A549 (cell line): ENCODE measurements around the gene AP1M1. TPM values are rescaled to one million over a fixed set of nuclear protein-coding genes. Genes with fewer than 3 reads are reported as not detected.

Experiments used
- ATAC-seq, 2 experiments: fragments of 200-7000 bp in 1 of 2; fragments of >200 bp in 1 of 2; cut with Nextera tagmentation in 1 of 2; cut with Tn5 transposase in 1 of 2; 3 replicates each; pipeline versions ENCODE4 v1.8.0 to v1.9.1; 2018 to 2020; ENCODE audit warnings: mild to moderate bottlenecking in 1 of 2, moderate library complexity in 1 of 2
- CTCF ChIA-PET: fragments of 300-600 bp; sonication (Branson Sonifier 250); formaldehyde crosslinking; extraction: SDS; loops from one replicate; lab custom pipeline; 2021; ENCODE audit warnings: antibody characterized with exemption, inconsistent platforms; lab: Yijun Ruan, JAX
- POLR2A ChIA-PET: fragments of 350-600 bp; formaldehyde crosslinking; extraction: SDS; loops from one replicate; lab custom pipeline; 2021; ENCODE audit warnings: antibody characterized with exemption, inconsistent platforms; lab: Yijun Ruan, JAX
- DNase-seq, 2 experiments: peaks; one replicate each; pipeline versions ENCODE4 v3.0.0 to v3.0.0-alpha.2; 2011 to 2016; ENCODE audit warnings: low read depth in 1 of 2, low spot score in 1 of 2
- FAIRE-seq: peaks from 2 replicates; lab custom pipeline; 2011; peaks lifted over from hg19 to GRCh38; lab: Jason Lieb, UNC
- H3K27ac ChIP-seq, 2 experiments: fragments of >200 bp; sonication (Bioruptor Twin); formaldehyde crosslinking; 3 replicates each; pipeline ENCODE4 v1.5.1; 2016 to 2017
- H3K4me1 ChIP-seq: fragments of >200 bp; sonication (Bioruptor Twin); formaldehyde crosslinking; 3 replicates; pipeline ENCODE4 v1.6.1; 2016
- H3K4me2 ChIP-seq: fragments of >200 bp; sonication (Bioruptor Twin); formaldehyde crosslinking; 3 replicates; pipeline ENCODE4 v1.6.1; 2016
- H3K4me3 ChIP-seq: fragments of >200 bp; sonication (Bioruptor Twin); formaldehyde crosslinking; 3 replicates; pipeline ENCODE4 v1.5.1; 2016
- H3K9me3 ChIP-seq: fragments of >200 bp; sonication (Bioruptor Twin); formaldehyde crosslinking; 3 replicates; pipeline ENCODE4 v1.6.1; 2016
- CBX8 ChIP-seq: fragments of 200-600 bp; sonication (generic); IDR thresholded peaks from 2 replicates; pipeline ENCODE4 v1.6.1; 2016
- CHD2 ChIP-seq: fragments of 150-350 bp; IDR thresholded peaks from 2 replicates; pipeline ENCODE4 v1.6.1; 2014; ENCODE audit warnings: low read length; ENCODE audit not compliant: partially characterized antibody
- EHF ChIP-seq: fragments of 250-450 bp; sonication (Bioruptor Pico); IDR thresholded peaks from 2 replicates; pipeline ENCODE4 v1.5.0; 2020; ENCODE audit warnings: mild to moderate bottlenecking
- FOSL2 ChIP-seq, 2 experiments: fragments of 450-650 bp in 1 of 2; fragments of >200 bp in 1 of 2; sonication (Bioruptor Twin) in 1 of 2; formaldehyde crosslinking; IDR thresholded peaks; 2 replicates each; pipeline versions ENCODE4 v1.5.0 to v1.6.1; 2016 to 2020; ENCODE audit warnings: mild to moderate bottlenecking in 1 of 2, moderate library complexity in 1 of 2
- FOXS1 ChIP-seq: fragments of 250-450 bp; sonication (Bioruptor Pico); IDR thresholded peaks from 2 replicates; pipeline ENCODE4 v1.5.0; 2020; ENCODE audit warnings: mild to moderate bottlenecking, moderate library complexity
- HDAC2 ChIP-seq: fragments of 200-600 bp; sonication (generic); IDR thresholded peaks from 2 replicates; pipeline ENCODE4 v1.6.1; 2016
- HEYL ChIP-seq: fragments of 250-450 bp; sonication (Bioruptor Pico); IDR thresholded peaks from 2 replicates; pipeline ENCODE4 v1.8.0; 2021; ENCODE audit warnings: mild to moderate bottlenecking, moderate library complexity
- HOXA7 ChIP-seq: fragments of 250-450 bp; sonication (Bioruptor Pico); IDR thresholded peaks from 2 replicates; pipeline ENCODE4 v1.5.0; 2020; ENCODE audit warnings: mild to moderate bottlenecking, moderate library complexity
- HOXB13 ChIP-seq: fragments of 250-450 bp; sonication (Bioruptor Pico); IDR thresholded peaks from 2 replicates; pipeline ENCODE4 v1.5.0; 2020; ENCODE audit warnings: low read depth, mild to moderate bottlenecking, moderate library complexity
- JUN ChIP-seq, 2 experiments: fragments of >200 bp; sonication (Bioruptor Twin); formaldehyde crosslinking; IDR thresholded peaks; 2 replicates in 1 of 2; 3 replicates in 1 of 2; pipeline ENCODE4 v1.6.1; 2016 to 2017
- MAFK ChIP-seq: fragments of 450-650 bp; IDR thresholded peaks from 2 replicates; pipeline ENCODE4 v1.6.1; 2014; ENCODE audit not compliant: partially characterized antibody
- MYC ChIP-seq: IDR thresholded peaks from 2 replicates; pipeline ENCODE4 v1.6.1; 2012; ENCODE audit warnings: mild to moderate bottlenecking, inconsistent platforms, low read length, improper control_type of control experiment, borderline replicate concordance
- NR3C1 ChIP-seq: fragments of >200 bp; sonication (Bioruptor Twin); formaldehyde crosslinking; IDR thresholded peaks from 3 replicates; pipeline ENCODE4 v1.6.1; 2017
- POLR2A ChIP-seq: IDR thresholded peaks from 2 replicates; pipeline ENCODE4 v1.6.1; 2012; ENCODE audit warnings: mild to moderate bottlenecking, low read length
- POLR2AphosphoS2 ChIP-seq: conservative IDR thresholded peaks from 2 replicates; pipeline ENCODE4 v1.6.1; 2012; ENCODE audit warnings: low read length, improper control_type of control experiment, inconsistent platforms
- RARB ChIP-seq: fragments of 250-450 bp; sonication (Bioruptor Pico); IDR thresholded peaks from 2 replicates; pipeline ENCODE4 v1.8.0; 2021; ENCODE audit warnings: mild to moderate bottlenecking, moderate library complexity
- RCOR1 ChIP-seq: fragments of 150-350 bp; IDR thresholded peaks from 2 replicates; pipeline ENCODE4 v1.6.1; 2014; ENCODE audit warnings: antibody characterized with exemption, low read length, low read depth
- RNF2 ChIP-seq: fragments of 200-600 bp; sonication (generic); IDR thresholded peaks from 2 replicates; pipeline ENCODE4 v1.6.1; 2016; ENCODE audit warnings: low read depth, mild to moderate bottlenecking, antibody characterized with exemption, moderate library complexity, borderline replicate concordance
- SMC3 ChIP-seq: fragments of >200 bp; sonication (Bioruptor Twin); formaldehyde crosslinking; IDR thresholded peaks from 3 replicates; pipeline ENCODE4 v1.6.1; 2018; ENCODE audit warnings: inconsistent platforms
- TP53 ChIP-seq: fragments of 250-450 bp; sonication (Bioruptor Pico); IDR thresholded peaks from 2 replicates; pipeline ENCODE4 v1.5.0; 2021; ENCODE audit warnings: mild to moderate bottlenecking, moderate library complexity
- ZC3H11A ChIP-seq: fragments of 450-650 bp; IDR thresholded peaks from 2 replicates; pipeline ENCODE4 v1.6.1; 2014; ENCODE audit warnings: antibody characterized with exemption, mild to moderate bottlenecking
- ZFP36 ChIP-seq: fragments of 450-650 bp; IDR thresholded peaks from 2 replicates; pipeline ENCODE4 v1.6.1; 2014; ENCODE audit warnings: borderline replicate concordance; ENCODE audit not compliant: partially characterized antibody
- WGBS: methylation state at CpG from one replicate; pipeline ENCODE4 v1.1.6; 2017; ENCODE audit errors: missing lambda C conversion rate; 5-methylcytosine and 5-hydroxymethylcytosine counted together
- polyA plus RNA-seq, 4 experiments: library from polyadenylated mRNA; depleted of rRNA in 3 of 4; stranded (reverse); fragments of >200 nt; fragmentation: RNase III in 1 of 4; extraction: RNeasy Plus Mini Kit Qiagen cat#74134 plus additional on column Dnase treatment in 1 of 4; gene quantifications; 2 replicates in 3 of 4; 3 replicates in 1 of 4; pipeline ENCODE4 v1.2.3, GENCODE V29; 2011 to 2017
- TF ChIP-seq, protein P1 (sequence below): fragments of >200 bp; sonication (Bioruptor Twin); formaldehyde crosslinking; IDR thresholded peaks from 3 replicates; pipeline ENCODE4 v1.6.1; 2016
- TF ChIP-seq, protein P2 (sequence below): fragments of 450-650 bp; IDR thresholded peaks from 2 replicates; pipeline ENCODE4 v1.6.1; 2014; ENCODE audit warnings: antibody characterized with exemption
- TF ChIP-seq, protein P3 (sequence below): fragments of >200 bp; sonication (Bioruptor Twin); formaldehyde crosslinking; IDR thresholded peaks from 2 replicates; pipeline ENCODE4 v1.6.1; 2016
- TF ChIP-seq, protein P4 (sequence below): fragments of 250-450 bp; sonication (Bioruptor Pico); IDR thresholded peaks from 2 replicates; pipeline ENCODE4 v1.5.0; 2020; ENCODE audit warnings: low read depth, mild to moderate bottlenecking, moderate library complexity
- TF ChIP-seq, protein P5 (sequence below): fragments of >200 bp; sonication (Bioruptor Twin); formaldehyde crosslinking; IDR thresholded peaks from 3 replicates; pipeline ENCODE4 v1.5.1; 2016

Gene AP1M1
- polyA plus RNA-seq, 2 of the 4 experiments (the other 2 are of a cell fraction): 42.5 to 63.0 TPM

DNA sequence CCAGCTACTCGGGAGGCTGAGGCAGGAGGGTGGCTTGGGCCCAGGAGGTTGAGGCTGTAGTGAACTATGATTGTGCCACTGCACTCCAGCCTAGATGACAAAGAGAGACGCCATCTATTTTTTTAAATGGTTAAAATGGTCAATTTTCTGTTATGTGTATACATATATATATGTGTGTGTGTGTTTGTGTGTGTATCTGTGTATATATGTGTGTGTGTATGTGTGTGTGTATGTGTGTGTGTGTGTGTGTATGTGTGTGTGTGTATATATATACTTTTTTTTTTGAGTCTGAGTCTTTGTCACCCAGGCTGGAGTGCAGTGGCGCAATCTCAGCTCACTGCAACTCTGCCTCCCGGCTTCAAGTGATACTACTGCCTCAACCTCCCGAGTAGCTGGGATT lies 84.0 kb downstream of the AP1M1 start:
- no peak for TF ChIP-seq FOSL2 (IDR thresholded peaks at IDR 0.05)
- no peak for TF ChIP-seq FOSL2 (CRISPR knock-in tag; IDR thresholded peaks at IDR 0.05)
- no peak for TF ChIP-seq RCOR1
- no peak for TF ChIP-seq JUN (IDR thresholded peaks at IDR 0.05)
- TF ChIP-seq MAFK: no peak
- no peak for TF ChIP-seq HDAC2
- TF ChIP-seq RNF2: no peak
- TF ChIP-seq, protein P1, sequence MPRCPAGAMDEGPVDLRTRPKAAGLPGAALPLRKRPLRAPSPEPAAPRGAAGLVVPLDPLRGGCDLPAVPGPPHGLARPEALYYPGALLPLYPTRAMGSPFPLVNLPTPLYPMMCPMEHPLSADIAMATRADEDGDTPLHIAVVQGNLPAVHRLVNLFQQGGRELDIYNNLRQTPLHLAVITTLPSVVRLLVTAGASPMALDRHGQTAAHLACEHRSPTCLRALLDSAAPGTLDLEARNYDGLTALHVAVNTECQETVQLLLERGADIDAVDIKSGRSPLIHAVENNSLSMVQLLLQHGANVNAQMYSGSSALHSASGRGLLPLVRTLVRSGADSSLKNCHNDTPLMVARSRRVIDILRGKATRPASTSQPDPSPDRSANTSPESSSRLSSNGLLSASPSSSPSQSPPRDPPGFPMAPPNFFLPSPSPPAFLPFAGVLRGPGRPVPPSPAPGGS: no peak
- TF ChIP-seq, protein P2, sequence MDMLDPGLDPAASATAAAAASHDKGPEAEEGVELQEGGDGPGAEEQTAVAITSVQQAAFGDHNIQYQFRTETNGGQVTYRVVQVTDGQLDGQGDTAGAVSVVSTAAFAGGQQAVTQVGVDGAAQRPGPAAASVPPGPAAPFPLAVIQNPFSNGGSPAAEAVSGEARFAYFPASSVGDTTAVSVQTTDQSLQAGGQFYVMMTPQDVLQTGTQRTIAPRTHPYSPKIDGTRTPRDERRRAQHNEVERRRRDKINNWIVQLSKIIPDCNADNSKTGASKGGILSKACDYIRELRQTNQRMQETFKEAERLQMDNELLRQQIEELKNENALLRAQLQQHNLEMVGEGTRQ: no peak
- TF ChIP-seq ZC3H11A: no peak
- TF ChIP-seq POLR2AphosphoS2: no peak
- no peak for TF ChIP-seq FOXS1 (CRISPR knock-in tag)
- TF ChIP-seq RARB: no peak
- TF ChIP-seq ZFP36: no peak
- TF ChIP-seq, protein P3, sequence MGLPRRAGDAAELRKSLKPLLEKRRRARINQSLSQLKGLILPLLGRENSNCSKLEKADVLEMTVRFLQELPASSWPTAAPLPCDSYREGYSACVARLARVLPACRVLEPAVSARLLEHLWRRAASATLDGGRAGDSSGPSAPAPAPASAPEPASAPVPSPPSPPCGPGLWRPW: no peak
- no peak for TF ChIP-seq TP53 (CRISPR knock-in tag)
- TF ChIP-seq, all 56 proteins: peak for 0
- no peak for FAIRE-seq

DNA sequence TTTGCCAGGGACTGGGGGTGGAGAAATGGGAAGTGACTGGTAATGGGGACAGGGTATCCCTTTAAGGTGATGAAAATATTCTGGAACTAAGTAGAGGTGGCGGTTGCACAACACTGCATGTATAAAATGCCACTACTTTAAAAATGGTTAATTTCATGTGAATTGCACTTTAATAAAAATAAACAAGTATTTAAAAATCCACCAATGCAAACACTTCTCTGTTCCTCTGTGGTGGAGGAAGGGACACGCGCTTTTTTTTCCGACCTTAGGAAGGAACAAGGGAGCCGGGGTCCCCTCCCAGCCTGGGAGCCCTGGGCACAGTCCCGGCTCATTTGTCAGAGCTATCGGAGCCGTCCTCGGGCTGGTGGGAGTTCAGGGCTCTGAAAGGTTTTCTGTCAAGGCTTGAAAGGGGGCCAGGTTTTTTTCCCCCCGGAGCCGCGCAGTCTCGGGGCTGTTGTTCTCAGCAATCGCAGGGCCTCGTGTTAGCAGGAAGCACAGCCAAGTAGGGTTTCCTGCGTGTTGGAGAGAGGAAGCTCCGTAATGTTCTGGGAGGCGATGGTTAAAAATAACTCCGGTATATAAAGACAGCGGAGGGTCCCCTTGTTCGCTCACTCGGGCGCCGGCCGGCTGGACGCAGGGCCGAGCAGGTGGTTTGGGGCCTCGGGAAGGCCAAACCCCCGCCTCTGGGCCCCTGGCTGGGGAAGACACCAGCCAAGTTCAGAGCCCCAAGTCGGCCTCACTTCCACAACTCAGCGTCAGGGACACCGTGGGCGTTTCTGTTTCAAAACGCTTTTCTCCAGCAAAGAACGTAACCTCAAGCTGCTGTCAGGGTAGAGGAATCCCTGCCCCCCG lies 85.7 kb downstream of the AP1M1 start:
- CTCF ChIA-PET: interaction anchor here (1.6 kb wide), 1 partner anchor 36 kb away, joined by 9 read pairs; no protein-coding TSS in a partner anchor
- DNase-seq (no peak), ATAC-seq (no peak), FAIRE-seq (no peak)
- no peak overlapping the region for H3K4me3 ChIP-seq
- H3K9me3 ChIP-seq: no peaks in the 10 kb centered on the region
- no peak overlapping the region for H3K4me2 ChIP-seq
- POLR2A ChIA-PET: no interaction called here
- H3K4me1 ChIP-seq: peaks cover 16% of the 10 kb centered on the region
- 0 out of 6 replicates have a peak overlapping the region, but pooled peaks of 1 of the 2 experiments have one; percentile 18 for H3K27ac ChIP-seq
- no peak for TF ChIP-seq FOXS1 (CRISPR knock-in tag)
- no peak for TF ChIP-seq HEYL (CRISPR knock-in tag)
- TF ChIP-seq, protein P4, sequence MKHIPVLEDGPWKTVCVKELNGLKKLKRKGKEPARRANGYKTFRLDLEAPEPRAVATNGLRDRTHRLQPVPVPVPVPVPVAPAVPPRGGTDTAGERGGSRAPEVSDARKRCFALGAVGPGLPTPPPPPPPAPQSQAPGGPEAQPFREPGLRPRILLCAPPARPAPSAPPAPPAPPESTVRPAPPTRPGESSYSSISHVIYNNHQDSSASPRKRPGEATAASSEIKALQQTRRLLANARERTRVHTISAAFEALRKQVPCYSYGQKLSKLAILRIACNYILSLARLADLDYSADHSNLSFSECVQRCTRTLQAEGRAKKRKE (CRISPR knock-in tag): no peak
- TF ChIP-seq RCOR1: no peak
- no peak for TF ChIP-seq NR3C1
- TF ChIP-seq MAFK: no peak
- TF ChIP-seq CBX8: no peak
- no peak for TF ChIP-seq MYC
- TF ChIP-seq EHF (CRISPR knock-in tag): no peak
- no peak for TF ChIP-seq SMC3
- no peak for TF ChIP-seq HOXB13 (CRISPR knock-in tag)
- no peak for TF ChIP-seq POLR2A
- TF ChIP-seq HOXA7 (CRISPR knock-in tag): no peak
- no peak for TF ChIP-seq RARB
- TF ChIP-seq, protein P5, sequence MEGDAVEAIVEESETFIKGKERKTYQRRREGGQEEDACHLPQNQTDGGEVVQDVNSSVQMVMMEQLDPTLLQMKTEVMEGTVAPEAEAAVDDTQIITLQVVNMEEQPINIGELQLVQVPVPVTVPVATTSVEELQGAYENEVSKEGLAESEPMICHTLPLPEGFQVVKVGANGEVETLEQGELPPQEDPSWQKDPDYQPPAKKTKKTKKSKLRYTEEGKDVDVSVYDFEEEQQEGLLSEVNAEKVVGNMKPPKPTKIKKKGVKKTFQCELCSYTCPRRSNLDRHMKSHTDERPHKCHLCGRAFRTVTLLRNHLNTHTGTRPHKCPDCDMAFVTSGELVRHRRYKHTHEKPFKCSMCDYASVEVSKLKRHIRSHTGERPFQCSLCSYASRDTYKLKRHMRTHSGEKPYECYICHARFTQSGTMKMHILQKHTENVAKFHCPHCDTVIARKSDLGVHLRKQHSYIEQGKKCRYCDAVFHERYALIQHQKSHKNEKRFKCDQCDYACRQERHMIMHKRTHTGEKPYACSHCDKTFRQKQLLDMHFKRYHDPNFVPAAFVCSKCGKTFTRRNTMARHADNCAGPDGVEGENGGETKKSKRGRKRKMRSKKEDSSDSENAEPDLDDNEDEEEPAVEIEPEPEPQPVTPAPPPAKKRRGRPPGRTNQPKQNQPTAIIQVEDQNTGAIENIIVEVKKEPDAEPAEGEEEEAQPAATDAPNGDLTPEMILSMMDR: no peak
- TF ChIP-seq, protein P2: no peak
- TF ChIP-seq CHD2: no peak
- WGBS: 89% methylated on average over 31 of the region's 36 CpGs

More for the DNA sequence above, 84.0 kb downstream of the AP1M1 start:
- ATAC-seq (no peak), DNase-seq (no peak)
- Histone ChIP-seq H3K4me1 (peaks cover 21% of the 10 kb centered on the region), H3K4me3 (no peak overlapping the region), H3K4me2 (no peak overlapping the region), H3K9me3 (no peaks in the 10 kb centered on the region), H3K27ac (no peak overlapping the region)
- WGBS: 95% methylated on average over 5 of the region's 5 CpGs
- CTCF ChIA-PET: interaction anchor here (2.0 kb wide), 1 partner anchor 34 kb away, joined by 8 read pairs; no protein-coding TSS in a partner anchor
- POLR2A ChIA-PET: no interaction called here
